Cardiac fibroblast (primary cell): Measurements from ENCODE around the gene GPR12.

Source experiments
- DNase-seq, 2 donors: peaks; one replicate each; pipeline versions ENCODE4 v3.0.0 to v3.0.0-alpha.2; 2010; ENCODE audit warnings: low read depth in 2 of 2
- H3K4me3 ChIP-seq, 2 donors: replicated peaks in 1 of 2; 1 replicate in 1 of 2; 2 replicates in 1 of 2; pipeline ENCODE4 v1.5.1; 2011; ENCODE audit warnings: low read depth in 2 of 2, low read length in 2 of 2, mild to moderate bottlenecking in 2 of 2, moderate library complexity in 1 of 2
- TF ChIP-seq, protein P1 (sequence below): IDR thresholded peaks from one replicate; pipeline ENCODE4 v1.5.1; 2011; ENCODE audit warnings: low read depth, mild to moderate bottlenecking, low read length, inconsistent platforms

Gene GPR12

DNA sequence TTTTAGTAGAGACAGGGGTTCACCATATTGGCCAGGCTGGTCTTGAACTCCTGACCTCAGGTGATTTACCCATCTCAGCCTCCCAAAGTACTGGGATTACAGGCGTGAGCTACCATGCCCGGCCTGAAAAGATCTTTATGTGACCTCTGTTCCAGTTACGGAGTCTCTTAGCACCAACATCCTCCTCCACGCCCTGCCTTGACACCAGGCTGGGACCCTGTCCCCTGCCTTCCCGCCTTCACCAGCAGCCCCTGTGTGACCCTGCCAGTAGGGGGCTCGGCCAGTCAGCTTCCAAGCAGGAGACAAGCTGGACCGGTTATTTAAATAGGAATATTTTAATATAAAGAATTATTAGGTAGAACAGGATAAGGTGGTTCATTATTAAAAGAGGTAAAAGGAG, 54.2 kb downstream of the GPR12 start:
- no peak overlapping the region for H3K4me3 ChIP-seq
- TF ChIP-seq, protein P1, sequence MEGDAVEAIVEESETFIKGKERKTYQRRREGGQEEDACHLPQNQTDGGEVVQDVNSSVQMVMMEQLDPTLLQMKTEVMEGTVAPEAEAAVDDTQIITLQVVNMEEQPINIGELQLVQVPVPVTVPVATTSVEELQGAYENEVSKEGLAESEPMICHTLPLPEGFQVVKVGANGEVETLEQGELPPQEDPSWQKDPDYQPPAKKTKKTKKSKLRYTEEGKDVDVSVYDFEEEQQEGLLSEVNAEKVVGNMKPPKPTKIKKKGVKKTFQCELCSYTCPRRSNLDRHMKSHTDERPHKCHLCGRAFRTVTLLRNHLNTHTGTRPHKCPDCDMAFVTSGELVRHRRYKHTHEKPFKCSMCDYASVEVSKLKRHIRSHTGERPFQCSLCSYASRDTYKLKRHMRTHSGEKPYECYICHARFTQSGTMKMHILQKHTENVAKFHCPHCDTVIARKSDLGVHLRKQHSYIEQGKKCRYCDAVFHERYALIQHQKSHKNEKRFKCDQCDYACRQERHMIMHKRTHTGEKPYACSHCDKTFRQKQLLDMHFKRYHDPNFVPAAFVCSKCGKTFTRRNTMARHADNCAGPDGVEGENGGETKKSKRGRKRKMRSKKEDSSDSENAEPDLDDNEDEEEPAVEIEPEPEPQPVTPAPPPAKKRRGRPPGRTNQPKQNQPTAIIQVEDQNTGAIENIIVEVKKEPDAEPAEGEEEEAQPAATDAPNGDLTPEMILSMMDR = peak; percentile 5
- DNase-seq = no peak

DNA sequence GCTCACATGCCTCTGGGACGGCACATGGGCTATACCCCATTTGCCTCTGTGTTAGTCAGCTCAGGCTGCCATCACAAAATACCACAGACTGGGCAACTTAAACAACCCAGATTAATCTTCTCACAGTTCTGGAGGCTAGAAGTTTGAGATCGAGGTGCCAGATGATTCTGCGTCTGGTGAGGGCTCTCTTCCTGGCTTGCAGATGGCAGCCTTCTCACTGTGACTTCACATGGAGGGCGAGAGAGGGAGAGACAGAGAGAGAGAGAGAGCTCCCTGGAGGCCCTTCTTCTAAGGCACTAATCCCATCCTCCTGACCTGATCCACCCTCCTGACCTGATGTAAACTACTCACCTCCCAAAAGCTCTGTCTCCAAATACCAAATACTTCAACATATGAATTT, 55.0 kb downstream of the GPR12 start:
- TF ChIP-seq, protein P1 = no peak
- DNase-seq = no peak
- no peak overlapping the region for H3K4me3 ChIP-seq
